IMR-90 (cell line): Measurements from ENCODE around the gene CACNB2.

Experiments used
- MXI1 ChIP-seq: IDR thresholded peaks from 2 replicates; pipeline ENCODE4 v1.6.1; 2012; ENCODE audit warnings: low read depth, mild to moderate bottlenecking, low read length, moderate library complexity, borderline replicate concordance
- POLR2A ChIP-seq: IDR thresholded peaks from 2 replicates; pipeline ENCODE4 v1.6.1; 2012; ENCODE audit warnings: mild to moderate bottlenecking, low read depth, low read length
- RAD21 ChIP-seq: IDR thresholded peaks from 2 replicates; pipeline ENCODE4 v1.6.1; 2012; ENCODE audit warnings: low read length, improper control_type of control experiment
- SMC3 ChIP-seq: fragments of 150-350 bp; IDR thresholded peaks from 2 replicates; pipeline ENCODE4 v1.6.1; 2016; ENCODE audit warnings: low read depth, mild to moderate bottlenecking, antibody characterized with exemption, low read length, moderate library complexity
- TF ChIP-seq, protein P1 (sequence below): conservative IDR thresholded peaks from 2 replicates; pipeline ENCODE4 v1.5.1; 2012; ENCODE audit warnings: mild to moderate bottlenecking, low read depth, low read length, improper control_type of control experiment

DNA sequence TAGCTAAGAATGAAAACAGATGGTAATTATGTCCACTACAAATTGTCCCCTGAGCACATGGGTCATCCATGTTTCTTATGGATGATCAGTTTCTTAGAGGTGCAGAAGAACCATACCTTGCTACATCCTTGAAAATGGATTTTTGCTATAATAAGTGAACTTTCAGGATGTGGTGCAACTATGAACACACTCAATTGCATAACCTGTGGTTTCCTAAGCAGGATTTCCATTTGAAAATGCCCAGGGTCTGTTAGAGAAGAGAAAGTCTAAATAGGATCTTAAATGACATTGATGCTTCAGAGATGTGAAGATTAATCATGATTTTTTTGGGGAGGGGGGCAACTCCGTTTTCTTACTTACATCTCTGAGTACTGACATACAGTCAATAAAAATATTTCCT is 39.6 kb upstream of the CACNB2 start:
- TF ChIP-seq, protein P1, sequence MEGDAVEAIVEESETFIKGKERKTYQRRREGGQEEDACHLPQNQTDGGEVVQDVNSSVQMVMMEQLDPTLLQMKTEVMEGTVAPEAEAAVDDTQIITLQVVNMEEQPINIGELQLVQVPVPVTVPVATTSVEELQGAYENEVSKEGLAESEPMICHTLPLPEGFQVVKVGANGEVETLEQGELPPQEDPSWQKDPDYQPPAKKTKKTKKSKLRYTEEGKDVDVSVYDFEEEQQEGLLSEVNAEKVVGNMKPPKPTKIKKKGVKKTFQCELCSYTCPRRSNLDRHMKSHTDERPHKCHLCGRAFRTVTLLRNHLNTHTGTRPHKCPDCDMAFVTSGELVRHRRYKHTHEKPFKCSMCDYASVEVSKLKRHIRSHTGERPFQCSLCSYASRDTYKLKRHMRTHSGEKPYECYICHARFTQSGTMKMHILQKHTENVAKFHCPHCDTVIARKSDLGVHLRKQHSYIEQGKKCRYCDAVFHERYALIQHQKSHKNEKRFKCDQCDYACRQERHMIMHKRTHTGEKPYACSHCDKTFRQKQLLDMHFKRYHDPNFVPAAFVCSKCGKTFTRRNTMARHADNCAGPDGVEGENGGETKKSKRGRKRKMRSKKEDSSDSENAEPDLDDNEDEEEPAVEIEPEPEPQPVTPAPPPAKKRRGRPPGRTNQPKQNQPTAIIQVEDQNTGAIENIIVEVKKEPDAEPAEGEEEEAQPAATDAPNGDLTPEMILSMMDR: no peak
- TF ChIP-seq RAD21 (no peak), POLR2A (no peak), MXI1 (no peak), SMC3 (no peak)
